HG02571 (cell line): ENCODE results near the gene SORCS2.

Source experiments
- ATAC-seq: cut with Tn5 transposase; IDR thresholded peaks from one replicate; pipeline ENCODE4 v1.9.1; 2021; ENCODE audit warnings: mild to moderate bottlenecking, moderate library complexity; ENCODE audit not compliant: unreplicated experiment

Gene SORCS2

GRCh38 chr4:7217474-7218321, 25.4 kb downstream of the SORCS2 start:
- no peak for ATAC-seq

- ATAC-seq: no peak
These were observed 26.3 kb downstream of the SORCS2 start for GRCh38 chr4:7218686-7219085.

- ATAC-seq: no peak
These were observed 30.2 kb downstream of the SORCS2 start for GRCh38 chr4:7222521-7222920.

- no peak for ATAC-seq
These were observed 31.2 kb downstream of the SORCS2 start for GRCh38 chr4:7223541-7223940.

GRCh38 chr4:7224001-7224400, 31.7 kb downstream of the SORCS2 start:
- ATAC-seq: no peak

GRCh38 chr4:7224878-7225533, 32.7 kb downstream of the SORCS2 start:
- no peak for ATAC-seq

GRCh38 chr4:7226439-7226838, 34.1 kb downstream of the SORCS2 start:
- ATAC-seq: no peak

GRCh38 chr4:7227008-7227407, 34.7 kb downstream of the SORCS2 start:
- no peak for ATAC-seq

GRCh38 chr4:7228734-7229133, 36.4 kb downstream of the SORCS2 start:
- ATAC-seq: no peak

- ATAC-seq: no peak
These were observed 39.8 kb downstream of the SORCS2 start for GRCh38 chr4:7232061-7232650.

GRCh38 chr4:7233006-7233580, 40.8 kb downstream of the SORCS2 start:
- no peak for ATAC-seq

- ATAC-seq: no peak
These were observed 41.3 kb downstream of the SORCS2 start for GRCh38 chr4:7233601-7234000.

GRCh38 chr4:7234355-7235029, 42.2 kb downstream of the SORCS2 start:
- no peak for ATAC-seq

- ATAC-seq: no peak
These were observed 42.7 kb downstream of the SORCS2 start for GRCh38 chr4:7235030-7235380.

- no peak for ATAC-seq
These were observed 44.5 kb downstream of the SORCS2 start for GRCh38 chr4:7236847-7237246.

GRCh38 chr4:7237873-7238272, 45.5 kb downstream of the SORCS2 start:
- no peak for ATAC-seq

GRCh38 chr4:7238300-7238960, 46.1 kb downstream of the SORCS2 start:
- no peak for ATAC-seq

GRCh38 chr4:7239101-7239820, 46.9 kb downstream of the SORCS2 start:
- no peak for ATAC-seq

GRCh38 chr4:7239844-7240243, 47.5 kb downstream of the SORCS2 start:
- ATAC-seq: no peak

GRCh38 chr4:7240306-7240705, 48.0 kb downstream of the SORCS2 start:
- ATAC-seq: no peak
